Subcutaneous adipose tissue (tissue), 4 donors: ENCODE measurements around the gene ACE. TPM values are rescaled to one million over a fixed set of nuclear protein-coding genes. Genes with fewer than 3 reads are reported as not detected.

Source experiments
- CTCF ChIP-seq: fragments of 450-650 bp; IDR thresholded peaks from one replicate; pipeline ENCODE4 v1.5.1; 2016; ENCODE audit warnings: low read depth, mild to moderate bottlenecking, control low read depth, antibody characterized with exemption, moderate library complexity
- total RNA-seq, 4 donors: library from RNA; depleted of rRNA; stranded (reverse); fragments of >200 nt; gene quantifications; one replicate each; pipeline ENCODE4 v1.1.0, GENCODE V29; 2016

The ACE gene
- total RNA-seq, 4 donors from 2014 or later: 5.7 to 95.2 (median 16.8) TPM

DNA sequence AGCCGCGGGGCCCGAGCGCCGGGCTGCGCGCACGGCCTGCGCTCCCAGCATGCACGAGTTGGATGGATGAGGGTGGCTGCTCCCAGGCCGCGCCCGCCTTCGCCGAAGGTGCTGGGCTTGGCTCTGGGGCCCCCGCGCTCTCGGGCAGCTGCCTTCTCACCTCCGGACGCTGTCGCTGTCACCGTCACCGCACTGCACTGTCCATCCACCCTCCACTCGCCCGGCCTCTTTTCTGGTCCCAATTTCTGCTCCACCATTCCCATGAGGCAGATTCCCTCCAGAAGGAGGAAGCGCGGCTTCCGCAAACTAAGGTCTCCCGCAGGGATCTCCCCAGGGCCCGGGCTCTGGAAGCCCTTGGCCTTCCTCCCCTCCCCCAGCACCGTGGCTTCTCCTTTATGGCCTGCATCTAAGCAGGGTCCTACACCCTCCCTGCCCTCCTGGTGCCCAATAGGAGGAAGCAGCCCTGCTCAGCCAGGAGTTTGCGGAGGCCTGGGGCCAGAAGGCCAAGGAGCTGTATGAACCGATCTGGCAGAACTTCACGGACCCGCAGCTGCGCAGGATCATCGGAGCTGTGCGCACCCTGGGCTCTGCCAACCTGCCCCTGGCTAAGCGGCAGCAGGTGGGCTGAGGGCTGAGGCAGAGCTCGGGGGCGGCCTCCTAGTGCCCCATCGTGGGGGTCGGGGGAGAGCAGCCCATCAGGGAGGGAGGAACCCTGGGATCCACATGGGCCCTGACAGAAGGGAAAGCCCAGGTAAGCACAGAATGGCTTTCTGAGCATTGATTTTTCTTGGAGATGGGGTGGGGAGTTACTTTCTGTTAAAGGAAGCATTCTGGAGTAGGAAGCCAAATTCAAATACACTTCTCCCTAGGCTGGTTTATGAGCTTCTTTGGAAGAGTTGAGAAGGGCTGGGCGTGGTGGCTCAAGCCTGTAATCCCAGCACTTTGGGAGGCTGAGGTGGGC lies 899 bp downstream of the ACE start:
- TF ChIP-seq CTCF: no peak

- no peak for TF ChIP-seq CTCF
These were observed 2.1 kb downstream of the ACE start for GRCh38 chr17:63478814-63479494.

DNA sequence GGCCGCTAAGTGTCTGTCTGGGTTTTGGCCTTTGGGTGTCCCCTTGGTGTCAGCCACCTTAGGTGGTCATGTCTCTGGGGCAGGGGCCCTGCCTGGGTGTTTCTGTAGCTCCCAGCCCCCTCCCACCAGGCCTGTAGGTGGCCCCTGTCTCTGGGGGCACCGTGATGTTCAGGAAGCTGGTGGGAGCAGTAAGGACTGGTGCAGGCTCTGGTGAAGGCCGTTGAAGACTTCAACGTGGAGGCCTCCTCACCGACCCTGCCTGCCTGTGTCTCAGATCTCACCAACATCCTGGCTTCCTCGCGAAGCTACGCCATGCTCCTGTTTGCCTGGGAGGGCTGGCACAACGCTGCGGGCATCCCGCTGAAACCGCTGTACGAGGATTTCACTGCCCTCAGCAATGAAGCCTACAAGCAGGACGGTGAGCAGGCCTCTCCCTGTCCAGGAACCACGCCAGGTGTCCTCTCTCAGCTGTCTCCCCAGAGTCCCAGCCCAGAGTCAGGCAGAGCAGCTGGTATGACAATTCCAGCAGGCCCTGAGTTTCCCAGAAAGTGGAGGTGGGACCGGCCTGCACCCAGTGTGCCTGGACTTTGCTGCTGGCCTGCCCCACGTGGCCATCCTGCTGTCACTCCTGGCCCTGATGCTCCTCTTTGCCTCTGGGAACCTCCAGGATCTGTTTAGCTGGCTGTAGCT lies 2.8 kb downstream of the ACE start:
- TF ChIP-seq CTCF: no peak

DNA sequence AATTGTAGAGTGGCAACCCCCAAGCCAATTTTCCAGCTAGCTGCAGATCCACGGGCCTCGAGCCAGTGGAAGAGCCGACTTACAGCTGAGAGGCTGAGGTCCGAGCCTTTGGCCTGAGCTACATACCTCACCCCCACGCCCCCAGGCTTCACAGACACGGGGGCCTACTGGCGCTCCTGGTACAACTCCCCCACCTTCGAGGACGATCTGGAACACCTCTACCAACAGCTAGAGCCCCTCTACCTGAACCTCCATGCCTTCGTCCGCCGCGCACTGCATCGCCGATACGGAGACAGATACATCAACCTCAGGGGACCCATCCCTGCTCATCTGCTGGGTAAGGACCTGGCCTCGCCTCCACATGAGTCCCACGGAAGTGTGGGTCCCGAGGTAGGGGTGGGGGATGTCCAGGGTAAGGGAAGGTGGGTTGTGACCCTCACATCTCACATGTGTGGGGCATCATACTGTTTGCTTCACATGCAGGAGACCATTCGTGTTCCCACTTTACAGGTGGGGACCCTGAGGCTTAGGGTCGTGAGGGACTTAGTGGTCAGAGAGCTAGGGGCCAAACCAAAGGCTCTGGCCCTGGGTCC lies 3.4 kb downstream of the ACE start:
- no peak for TF ChIP-seq CTCF

GRCh38 chr17:63480826-63481487 lies 4.1 kb downstream of the ACE start:
- TF ChIP-seq CTCF: no peak

DNA sequence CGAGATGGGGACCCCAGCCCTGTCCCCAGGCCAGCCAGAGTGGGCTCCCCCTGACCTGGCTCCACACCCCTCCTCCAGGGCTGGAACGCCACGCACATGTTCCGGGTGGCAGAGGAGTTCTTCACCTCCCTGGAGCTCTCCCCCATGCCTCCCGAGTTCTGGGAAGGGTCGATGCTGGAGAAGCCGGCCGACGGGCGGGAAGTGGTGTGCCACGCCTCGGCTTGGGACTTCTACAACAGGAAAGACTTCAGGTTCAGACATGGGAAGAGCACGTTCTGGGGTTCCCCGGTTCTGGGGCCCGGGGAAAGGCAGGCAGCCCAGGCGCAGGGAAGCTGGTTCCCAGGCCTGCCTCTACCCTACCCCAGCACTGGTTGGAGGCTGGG lies 4.6 kb downstream of the ACE start:
- no peak for TF ChIP-seq CTCF
